D721Med (cell line): Measurements from ENCODE around the gene GRIP2.

ENCODE experiments used
- DNase-seq: peaks from one replicate; pipeline ENCODE4 v3.0.0; 2011; ENCODE audit warnings: low spot score; ENCODE audit not compliant: insufficient read length
- FAIRE-seq: peaks from 2 replicates; lab custom pipeline; 2011; peaks lifted over from hg19 to GRCh38; lab: Jason Lieb, UNC
- CTCF ChIP-seq: IDR thresholded peaks from 2 replicates; pipeline ENCODE4 v1.5.1; 2012; ENCODE audit warnings: mild to moderate bottlenecking, control low read depth; ENCODE audit not compliant: insufficient read depth; ENCODE audit errors: missing control alignments

Gene GRIP2

DNA sequence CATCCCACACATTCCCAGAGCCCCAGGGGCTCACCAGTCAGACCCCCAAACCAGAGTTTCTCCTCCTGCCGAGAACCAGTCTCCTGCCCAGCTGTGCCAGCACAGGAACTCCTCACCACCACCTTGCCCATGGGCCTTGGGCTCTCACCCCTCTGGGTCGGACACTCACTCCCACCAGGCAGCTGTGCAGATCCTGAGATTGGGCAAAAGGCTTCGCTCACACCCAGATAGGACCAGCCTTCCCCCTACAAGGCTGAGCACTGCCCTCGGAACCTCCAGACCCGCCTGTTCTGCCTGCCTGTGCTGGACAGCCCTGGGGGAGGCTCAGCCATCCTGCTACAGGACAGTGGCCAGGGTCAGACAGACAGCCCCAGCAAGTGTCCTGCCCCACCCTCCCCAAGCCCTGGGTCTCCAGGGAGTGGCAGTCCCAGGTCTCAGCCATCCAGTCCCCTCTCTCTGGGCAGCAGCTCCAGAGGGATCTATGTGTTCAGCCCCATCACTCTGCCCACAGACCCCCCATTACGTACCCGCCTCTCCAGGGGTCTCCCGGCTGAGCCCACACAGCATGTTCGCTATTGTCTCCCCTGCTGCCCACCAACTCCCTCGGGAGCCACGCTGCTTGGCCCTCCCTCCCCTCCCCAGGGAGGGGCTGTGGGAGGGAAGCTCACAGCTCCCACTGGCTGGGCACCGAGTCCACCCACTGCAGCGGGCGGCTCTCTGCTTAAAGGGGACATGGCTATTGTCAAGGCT is at the start of gene GRIP2:
Gene GRIP2, minus strand, starts transcription at position 601 of the 750 bp plus-strand sequence. Its CDS starts 34 bp downstream, at position 567.
- FAIRE-seq = no peak
- no peak for TF ChIP-seq CTCF

DNA sequence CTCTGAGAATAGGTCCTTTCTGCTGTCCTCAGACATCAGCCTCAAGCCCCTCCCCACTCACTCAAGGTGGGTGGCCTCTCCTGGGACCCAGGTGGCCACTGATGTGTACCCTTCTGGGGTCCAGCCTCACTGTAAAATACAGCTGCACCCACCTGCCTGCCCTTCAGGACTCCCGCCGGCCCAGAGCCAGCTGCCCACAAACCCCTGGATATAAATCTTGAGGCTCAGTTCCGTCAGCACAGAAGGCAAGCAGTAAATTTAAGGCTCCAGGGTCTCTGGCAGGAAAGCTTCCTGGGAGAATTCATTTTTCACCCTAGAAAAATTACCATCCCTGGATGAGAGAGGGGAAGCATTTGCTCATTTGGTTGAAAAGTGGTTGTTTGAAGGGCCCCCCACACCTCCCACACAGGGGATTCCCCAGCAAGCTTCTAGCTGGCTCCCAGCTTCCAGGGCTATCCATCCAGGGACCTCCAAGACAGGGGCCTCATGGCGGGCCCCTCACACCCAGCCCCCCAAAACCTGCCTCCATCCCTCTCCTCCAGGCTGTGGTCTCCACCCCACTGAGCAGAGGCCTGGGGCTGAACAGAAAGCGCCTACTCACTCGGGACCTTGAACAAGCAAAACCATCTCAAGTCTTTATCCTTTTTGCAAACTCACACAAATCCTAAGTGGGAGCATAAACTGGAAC is 48.4 kb upstream of the GRIP2 start:
- FAIRE-seq (no peak), DNase-seq (no peak)
- TF ChIP-seq CTCF = no peak

More for the DNA sequence above, at the start of gene GRIP2:
- DNase-seq = no peak

- TF ChIP-seq CTCF = no peak
- DNase-seq = no peak
- FAIRE-seq = no peak
These were observed 47.7 kb upstream of the GRIP2 start for GRCh38 chr3:14587740-14588360.

GRCh38 chr3:14586611-14587010 is 46.5 kb upstream of the GRIP2 start:
- DNase-seq (no peak), FAIRE-seq (no peak)
- no peak for TF ChIP-seq CTCF

- no peak for FAIRE-seq
- DNase-seq = no peak
- TF ChIP-seq CTCF = no peak
These were observed 43.5 kb upstream of the GRIP2 start for GRCh38 chr3:14583548-14584091.

GRCh38 chr3:14582045-14582410 is 41.9 kb upstream of the GRIP2 start:
- no peak for DNase-seq
- no peak for FAIRE-seq
- TF ChIP-seq CTCF = no peak
